Caki2 (cell line): ENCODE results near the gene KRT27. TPM values are rescaled to one million over a fixed set of nuclear protein-coding genes. Genes with fewer than 3 reads are reported as not detected.

ENCODE experiments used
- total RNA-seq: library from RNA; depleted of rRNA; stranded (reverse); fragments of >200 nt; shearing (Covaris generic); gene quantifications from 2 replicates; pipeline ENCODE4 v1.2.3, GENCODE V29; 2014; ENCODE audit warnings: low replicate concordance; rRNA removed

Gene KRT27
- total RNA-seq, 1 experiment from 2014 or later = not detected

Other genes starting within 250 kb of the KRT27 start
- gene CCR7, start 217.1 kb downstream of the KRT27 start, total RNA-seq = not detected in 2 replicates
- gene SMARCE1, start 134.7 kb downstream of the KRT27 start, total RNA-seq = 45.1 and 56.3 TPM in 2 replicates
- gene KRT222, start 117.4 kb downstream of the KRT27 start, total RNA-seq = 3.1 and 6.8 TPM in 2 replicates
- not detected in 2 replicates for gene KRT24, start 78.8 kb downstream of the KRT27 start, total RNA-seq
- not detected in 2 replicates for gene KRT25, start 27.2 kb downstream of the KRT27 start, total RNA-seq
- gene KRT26, start 10.3 kb downstream of the KRT27 start, total RNA-seq = not detected in 2 replicates
- gene KRT28, start 17.4 kb upstream of the KRT27 start, total RNA-seq = not detected in 2 replicates
- 75.2 and 76.4 TPM in 2 replicates for gene KRT10, start 40.1 kb upstream of the KRT27 start, total RNA-seq
- not detected in 2 replicates for gene KRT12, start 84.7 kb upstream of the KRT27 start, total RNA-seq
- 46.7 and 50.0 TPM in 2 replicates for gene KRT20, start 102.7 kb upstream of the KRT27 start, total RNA-seq
- gene KRT23, start 155.1 kb upstream of the KRT27 start, total RNA-seq = not detected in 2 replicates
- gene KRT39, start 184.4 kb upstream of the KRT27 start, total RNA-seq = not detected in 2 replicates
- not detected in 2 replicates for gene KRT40, start 201.8 kb upstream of the KRT27 start, total RNA-seq
- not detected in 2 replicates for gene KRTAP3-3, start 211.6 kb upstream of the KRT27 start, total RNA-seq
- gene KRTAP3-2, start 217.4 kb upstream of the KRT27 start, total RNA-seq = not detected in 2 replicates
- gene KRTAP3-1, start 226.6 kb upstream of the KRT27 start, total RNA-seq = not detected in 2 replicates
- not detected in 2 replicates for gene KRTAP1-5, start 244.7 kb upstream of the KRT27 start, total RNA-seq
- not detected in 2 replicates for gene KRTAP1-4, start 247.6 kb upstream of the KRT27 start, total RNA-seq